NCI-H2107 (cell line): ENCODE data around the gene GANAB.
A peak's percentile ranks its signal among the peaks of the same experiment; 100 is the strongest.
"Not testable (repeated sequence)": the region's sequence is repeated elsewhere in the genome, so short reads cannot be mapped to it uniquely, and the experiment has no call there.

Source experiments
- DNase-seq: peaks from one replicate; lab custom pipeline; 2025; lab: John Stamatoyannopoulos, UW

Gene GANAB

DNA sequence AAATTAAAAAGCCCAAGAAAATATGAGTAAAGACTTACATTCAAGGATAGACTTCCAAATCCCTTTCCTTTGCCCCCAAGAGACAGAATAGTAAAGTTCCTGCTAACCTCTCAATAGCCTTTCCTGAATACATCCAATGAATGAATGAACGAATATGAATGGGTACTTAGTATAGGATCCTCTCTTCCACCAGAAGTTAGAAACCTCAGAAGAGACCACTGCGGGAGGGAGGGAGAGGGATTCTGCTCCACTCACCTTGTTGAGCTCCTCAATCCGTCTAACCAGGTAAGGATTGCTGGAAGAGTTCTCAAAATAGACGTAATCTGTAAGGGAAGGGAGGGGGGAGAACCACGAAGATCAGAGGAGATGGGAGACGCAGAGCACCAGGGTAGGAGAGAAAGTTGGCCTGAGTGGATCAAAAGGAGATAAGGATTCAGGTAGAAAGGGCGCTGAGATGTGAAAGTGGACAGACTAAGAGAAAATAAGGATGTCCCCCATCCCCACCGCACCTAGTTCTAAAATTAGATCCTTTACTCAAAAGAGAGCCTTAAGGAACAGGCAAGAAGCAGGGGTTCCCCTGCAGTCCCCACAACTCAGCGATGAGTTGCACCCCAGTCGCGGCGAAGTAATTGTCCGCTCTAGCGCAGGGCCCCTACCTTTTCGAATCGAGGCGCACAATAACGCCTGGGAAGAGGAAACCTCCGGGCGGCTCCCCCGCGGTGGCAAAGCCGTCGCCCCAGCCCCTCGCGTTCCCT is 45.9 kb downstream of the GANAB start:
- no peak for DNase-seq

DNA sequence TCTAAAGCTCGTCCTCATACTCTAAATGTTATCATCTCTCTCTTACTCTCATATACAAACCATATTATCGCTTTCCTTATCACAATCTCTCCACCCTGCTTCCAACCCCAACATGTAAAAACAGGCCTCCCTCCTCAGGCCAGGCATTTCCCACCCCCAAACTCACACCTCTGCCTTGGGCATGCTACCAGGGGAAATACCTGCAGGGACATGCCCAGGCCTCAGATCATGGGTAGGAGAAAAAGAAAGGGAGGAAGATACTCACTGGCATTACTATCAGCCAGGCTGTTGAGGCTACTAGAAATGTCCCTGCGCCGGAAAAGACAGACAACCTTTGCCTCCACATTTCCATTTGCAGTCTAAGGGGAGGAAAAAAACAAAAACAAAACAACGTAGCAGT is 46.5 kb downstream of the GANAB start:
- DNase-seq: no peak

DNA sequence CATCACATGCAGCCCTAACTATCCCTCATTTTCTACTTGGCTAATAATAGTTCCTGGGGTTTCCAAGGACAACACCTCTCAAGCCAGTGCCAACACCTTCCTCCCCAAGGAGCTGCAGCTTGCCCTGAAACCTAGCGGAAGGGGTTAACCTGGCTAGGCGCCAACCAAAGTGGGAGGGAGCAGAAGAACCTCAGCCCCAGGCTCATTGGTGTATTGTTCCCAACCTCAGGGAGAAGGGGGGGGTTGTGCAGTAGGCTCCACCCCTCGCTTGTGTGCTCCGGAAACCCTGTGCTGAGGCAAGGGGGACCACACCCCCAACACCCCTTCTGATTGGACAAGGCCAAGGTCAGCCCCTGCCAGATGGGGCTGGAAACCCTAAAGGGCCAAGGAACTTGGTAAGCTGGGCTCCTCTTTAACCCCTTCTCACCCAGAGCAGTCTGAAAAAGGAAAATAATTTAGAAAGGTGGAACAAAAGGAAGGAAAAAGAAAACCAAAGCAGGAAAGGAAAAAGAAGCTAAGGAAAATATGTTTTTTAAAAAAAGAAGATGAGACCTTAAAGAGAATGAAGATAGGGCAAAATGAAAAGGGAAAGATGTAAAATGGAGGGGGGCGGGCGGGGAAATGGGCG is 47.2 kb downstream of the GANAB start:
- peak; percentile 66 for DNase-seq

DNA sequence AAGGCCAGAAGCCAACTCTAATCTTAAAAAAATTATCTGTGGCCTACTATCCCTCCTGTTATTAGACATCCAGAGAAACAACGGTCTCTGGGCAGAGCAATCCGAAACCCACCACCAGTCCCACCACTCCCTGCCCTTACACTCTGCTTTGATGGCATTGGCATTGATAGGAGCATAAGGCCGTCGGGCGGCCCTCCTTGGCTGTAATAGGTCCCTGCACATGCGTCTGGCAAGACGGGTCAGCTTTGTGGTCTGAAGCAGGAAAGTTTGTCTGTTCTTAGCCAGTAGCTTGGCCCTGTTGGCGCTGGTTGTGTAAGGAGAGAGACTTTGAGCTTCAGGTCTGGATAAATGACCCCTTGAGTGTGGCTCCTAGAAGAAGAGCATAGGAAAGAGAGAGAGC is 51.3 kb downstream of the GANAB start:
- DNase-seq: no peak

DNA sequence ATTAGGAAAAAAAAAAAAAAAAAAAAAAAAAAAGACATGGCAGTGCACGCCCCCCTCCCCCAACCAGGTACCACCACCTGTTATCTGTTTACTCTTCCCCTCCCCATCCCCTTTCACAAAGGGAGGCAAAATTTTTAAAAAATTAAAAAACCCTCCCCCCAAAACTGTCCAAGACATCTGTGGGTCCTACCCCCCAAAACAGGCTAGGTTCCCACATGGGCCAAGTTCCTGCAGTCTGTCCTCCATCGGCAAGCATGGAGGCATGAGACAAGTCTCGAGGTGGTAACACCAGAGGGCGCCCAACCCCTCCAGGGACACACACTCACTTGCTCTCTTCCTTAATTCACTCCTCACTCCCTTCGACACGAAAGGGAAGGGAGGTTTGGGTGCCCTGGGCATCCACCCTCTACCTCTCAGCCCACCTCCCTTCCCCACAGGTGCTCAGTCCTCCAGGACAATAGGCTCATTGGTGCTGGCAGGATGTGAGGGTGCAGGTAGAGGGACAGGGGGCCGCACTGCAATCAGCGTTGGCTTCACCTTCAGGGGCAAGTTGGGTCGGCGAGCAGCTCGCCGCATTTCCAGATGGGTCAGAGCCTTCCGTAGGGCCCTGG is 52.9 kb downstream of the GANAB start:
- no peak for DNase-seq

DNA sequence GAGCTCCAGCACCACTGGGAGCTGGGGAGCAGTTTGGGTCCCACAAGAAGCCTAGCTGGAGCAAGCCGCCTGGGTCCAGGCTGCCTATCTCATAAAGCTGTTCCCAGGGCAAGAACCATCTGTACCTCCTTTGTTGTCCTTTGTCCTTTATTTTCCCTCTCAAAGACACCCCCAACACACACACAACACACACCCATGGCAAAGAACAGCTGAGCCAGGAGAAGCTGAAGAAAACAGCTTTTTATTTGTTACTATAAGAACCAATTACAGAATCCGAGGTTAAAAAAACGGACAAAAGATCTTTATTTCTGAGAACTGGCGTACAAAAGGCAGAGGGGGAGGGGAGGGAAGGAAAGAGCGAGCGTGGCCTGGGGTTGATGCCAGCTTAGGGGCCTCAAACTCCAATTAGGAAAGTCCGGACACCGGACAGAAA is 53.4 kb downstream of the GANAB start:
- no peak for DNase-seq

DNA sequence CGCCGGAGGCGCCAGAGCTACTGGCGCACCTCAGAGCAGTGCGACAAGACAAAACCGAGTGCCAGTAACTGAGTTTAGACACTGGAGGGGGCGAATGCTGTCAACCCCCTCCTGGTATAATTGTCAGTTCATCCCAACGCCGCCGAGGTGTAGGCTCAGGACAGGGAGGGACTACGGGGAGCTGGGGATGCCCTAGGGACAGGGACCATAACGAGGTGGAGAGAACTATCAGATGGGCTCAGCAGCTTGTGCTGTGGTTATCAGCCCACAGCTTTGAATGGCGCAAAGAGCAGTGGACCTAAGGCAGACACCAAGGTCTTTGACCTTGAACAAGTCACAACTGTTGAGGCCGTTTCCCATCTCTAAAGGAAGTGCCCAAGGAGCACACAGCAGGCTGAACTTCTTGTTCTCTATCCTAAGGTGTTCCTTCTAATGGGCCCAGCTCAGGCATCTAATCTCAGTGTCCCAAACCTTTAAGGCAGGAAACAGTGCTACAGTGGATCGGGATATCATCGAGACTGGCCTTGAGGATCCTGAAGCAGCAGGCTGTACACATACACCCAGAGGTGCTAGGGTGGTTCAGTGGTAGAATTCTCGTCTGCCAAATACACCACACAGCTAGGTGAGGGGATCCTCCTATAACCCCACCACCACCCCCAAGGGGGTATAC is 54.1 kb downstream of the GANAB start:
- no peak for DNase-seq

DNA sequence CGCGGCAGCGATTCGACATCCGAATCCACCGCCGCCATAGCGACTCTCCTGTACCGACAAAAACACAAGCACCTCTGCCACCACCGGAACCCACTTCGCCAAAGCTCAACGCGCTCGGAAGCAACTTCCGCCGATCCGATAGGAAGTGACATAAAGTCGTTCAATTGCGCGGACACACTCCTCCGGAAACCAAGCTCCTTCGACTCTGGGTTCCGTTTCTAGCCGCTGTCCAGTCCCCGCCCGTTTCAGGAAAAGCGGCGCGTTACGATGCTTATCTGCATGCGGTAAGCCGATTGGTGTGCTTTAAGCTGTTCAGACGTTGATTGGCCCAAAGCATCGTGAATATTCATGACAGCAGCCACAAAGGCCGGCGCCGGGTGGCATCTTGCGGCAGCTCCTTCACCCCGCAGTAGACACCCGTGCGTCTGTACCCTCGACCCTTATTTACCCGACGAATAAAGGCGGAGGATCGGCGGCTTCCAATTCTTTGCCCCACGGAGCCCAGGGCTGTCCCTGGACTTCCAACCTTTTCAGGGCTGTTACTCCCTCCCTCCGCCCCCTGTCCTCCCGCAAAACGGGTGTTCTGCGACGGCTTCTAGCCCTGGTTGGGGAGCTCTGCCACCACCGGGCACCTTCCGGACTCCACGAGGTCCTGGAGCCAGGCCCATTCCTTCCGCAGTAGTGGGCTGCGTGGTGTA is 54.8 kb downstream of the GANAB start, which contains the start of gene TUT1:
Gene TUT1 (minus strand): TSS at position 76 of the 698 bp plus-strand sequence. CDS start 38 bp downstream, at position 38.
- DNase-seq: peak; percentile 98

DNA sequence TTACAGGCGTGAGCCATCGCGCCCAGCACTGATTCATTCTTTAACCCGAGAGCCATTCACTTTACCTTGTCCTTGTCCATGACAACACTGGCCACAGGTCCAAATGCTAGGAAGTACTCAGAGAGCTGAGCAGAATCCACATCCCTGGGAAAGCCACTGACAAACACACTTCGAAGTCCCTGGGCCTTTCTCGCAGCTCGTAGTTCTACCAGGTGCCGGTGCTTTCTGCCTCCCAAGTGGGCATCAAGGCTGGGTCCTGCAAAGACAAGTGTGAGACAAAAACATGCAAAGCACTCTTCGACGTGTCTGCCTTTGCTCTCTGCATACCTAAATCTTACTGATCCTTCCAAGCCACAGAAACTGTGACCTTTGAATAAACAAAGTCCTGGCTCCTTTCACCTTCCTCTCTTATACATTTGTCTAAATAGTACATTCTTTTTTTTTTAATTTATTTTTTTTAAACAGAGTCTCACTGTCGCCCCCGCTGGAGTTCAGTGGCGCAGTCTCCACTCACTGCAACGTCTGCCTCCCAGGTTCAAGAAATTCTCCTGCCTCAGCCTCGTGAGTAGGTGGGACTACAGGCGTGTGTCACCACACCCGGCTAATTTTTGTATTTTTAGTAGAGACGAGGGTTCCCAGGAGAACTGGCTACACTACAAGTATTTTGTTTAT is 57.3 kb downstream of the GANAB start:
- no peak for DNase-seq

DNA sequence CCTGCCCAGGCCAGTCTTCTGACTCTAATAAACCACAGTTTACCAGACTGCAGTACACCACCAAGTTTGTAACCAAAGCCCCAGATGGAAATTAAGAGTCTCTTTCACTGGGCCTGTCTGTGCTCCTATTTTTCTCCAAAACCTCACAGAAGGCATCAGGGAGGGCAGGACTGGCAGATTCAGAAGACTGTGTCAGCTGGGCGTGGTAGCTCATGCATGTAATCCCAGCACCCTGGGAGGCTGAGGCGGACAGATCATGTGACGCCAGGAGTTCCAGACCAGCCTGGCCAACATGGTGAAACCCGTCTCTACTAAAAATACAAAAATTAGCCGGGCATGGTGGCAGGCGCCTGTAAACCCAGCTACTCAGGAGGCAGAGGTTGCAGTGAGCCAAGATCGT is 61.1 kb downstream of the GANAB start:
- DNase-seq: not testable (repeated sequence)

DNA sequence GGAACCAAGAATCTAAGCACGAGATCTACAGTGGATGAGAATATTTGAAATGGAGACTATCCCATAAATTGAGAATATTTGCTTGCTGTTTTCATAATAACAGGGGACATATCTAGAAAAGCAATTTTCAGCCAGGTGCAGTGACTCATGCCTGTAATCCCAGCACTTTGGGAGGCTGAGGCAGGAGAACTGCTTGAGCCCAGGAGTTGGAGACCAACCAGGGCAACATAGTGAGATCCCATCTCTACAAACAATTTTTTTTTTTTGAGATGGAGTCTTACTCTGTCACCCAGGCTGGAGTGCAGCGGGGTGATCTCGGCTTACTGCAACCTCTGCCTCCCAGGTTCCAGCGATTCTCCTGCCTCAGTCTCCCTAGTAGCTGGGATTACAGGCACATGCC is 64.7 kb downstream of the GANAB start:
- DNase-seq: not testable (repeated sequence)

DNA sequence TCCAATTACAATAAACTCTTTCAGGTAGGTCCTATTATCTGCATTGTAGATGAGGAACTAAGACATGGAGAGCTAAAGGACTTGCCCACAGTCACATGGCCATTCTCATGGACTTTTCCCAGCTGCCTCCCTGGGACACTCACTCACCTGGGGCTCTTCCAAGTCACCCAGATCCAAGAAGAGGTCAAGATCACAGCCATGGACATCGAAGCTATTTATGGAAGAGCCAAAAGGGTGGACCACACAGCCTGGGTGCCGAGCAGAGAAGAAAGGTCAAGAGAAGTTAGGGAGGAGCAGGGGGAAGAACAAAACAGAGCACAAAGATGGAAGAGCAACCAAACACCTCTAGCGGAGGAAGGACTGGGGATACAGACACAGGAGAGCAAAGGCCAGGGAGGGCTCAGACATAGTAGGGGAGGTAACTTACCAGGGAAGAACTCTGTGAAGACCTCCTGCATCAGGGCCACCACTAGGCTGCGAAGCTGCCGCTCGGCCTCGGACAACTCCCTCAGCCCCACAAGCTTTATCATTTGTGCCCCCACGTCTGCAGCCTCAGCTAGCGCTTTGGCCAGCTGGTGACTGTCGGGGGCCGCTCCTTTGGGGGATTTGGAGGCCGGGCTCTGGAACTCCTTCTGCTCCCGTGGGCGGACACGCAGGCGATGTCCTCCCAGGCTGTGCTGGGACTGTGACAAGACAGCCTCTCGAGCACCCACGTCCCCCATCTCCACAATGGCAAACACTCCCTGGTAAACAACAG is 65.3 kb downstream of the GANAB start:
- DNase-seq: no peak

DNA sequence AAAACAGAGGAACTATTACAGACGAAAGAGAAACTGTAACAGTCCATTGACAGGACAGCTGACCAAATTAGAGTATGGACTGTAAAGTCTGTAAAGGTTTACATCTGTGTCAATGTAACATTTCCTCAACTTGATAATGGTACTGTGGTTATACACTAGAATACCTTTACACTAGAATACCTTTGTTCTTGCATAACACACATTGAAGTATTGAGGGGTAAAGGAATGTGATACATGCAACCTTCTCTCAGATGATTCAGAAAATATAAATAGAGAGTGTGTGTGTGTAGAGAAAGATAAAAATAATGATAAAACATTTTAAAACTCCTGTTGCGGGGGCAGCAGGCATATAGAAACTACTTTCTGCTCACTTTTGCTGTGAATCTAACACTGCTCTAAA is 67.2 kb downstream of the GANAB start:
- no peak for DNase-seq

DNA sequence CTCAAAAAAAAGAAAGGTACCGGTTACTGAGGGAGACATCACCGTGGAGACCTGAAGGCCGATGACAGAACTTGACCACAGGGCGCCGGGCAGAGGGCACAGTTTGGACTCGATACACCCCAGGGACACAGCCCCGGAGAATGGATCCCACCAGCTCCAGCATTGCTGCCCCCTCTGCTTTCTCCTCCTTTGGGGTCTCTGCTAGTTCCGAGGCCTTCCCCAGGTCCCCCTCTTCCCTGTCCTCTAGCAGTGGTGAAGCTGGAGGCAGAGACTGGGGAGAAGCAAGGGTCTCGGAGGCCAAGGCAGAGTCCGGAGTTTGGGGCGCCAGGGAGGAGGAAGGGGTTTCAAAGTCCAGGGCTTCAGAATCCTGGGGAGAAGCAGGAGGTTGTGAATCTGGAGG is 67.9 kb downstream of the GANAB start:
- no peak for DNase-seq

DNA sequence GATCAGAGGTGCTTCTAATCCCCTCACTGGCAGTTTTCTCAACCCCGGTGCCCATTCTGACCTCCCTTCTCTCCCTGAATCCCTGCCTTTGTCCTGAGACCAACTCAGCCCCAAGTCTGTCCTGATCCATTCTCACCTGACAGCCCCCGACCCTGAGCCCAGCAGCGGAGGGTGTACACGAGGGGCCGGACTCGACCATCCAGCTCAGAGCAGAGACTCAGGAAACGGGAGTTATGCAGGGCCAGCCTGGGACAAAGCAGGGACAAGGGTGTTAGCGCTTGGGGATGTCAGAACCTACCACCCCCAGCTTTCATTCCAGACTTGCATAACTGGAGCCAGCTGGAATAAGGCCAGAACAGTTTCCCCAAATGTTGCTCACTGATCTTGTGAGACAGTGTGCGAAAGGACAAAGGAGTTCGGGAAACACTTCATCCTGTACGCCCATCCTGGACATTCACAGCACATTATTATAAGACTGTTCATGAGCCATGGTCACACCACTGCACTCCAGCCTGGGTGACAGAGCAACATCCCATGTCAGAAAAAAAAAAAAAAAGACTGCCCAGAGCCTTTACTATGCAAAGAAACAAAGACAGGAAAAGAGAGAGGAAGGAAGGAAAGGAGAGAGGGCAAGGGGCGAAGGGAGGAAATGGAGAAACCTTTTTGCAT is 69.2 kb downstream of the GANAB start:
- DNase-seq: no peak

DNA sequence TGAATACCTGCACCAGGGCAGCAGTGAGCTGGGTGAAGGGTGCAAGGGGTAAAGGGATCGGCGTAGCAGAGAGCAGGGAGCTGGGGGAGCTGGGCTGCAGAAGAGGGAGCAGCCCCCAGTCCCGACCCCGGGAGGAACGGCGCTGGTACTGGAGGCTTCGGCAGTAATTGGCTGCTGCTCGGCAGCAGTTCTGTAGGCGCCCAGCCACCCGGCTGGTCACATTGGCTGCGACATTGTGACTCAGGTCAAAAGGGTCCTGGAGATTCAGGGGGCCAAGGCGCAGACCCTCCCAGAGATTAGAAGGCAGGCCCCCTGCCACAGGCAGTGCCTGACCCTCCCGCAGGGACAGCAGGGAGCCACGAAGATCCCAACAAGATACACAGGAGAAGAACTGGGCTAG is 70.6 kb downstream of the GANAB start:
- no peak for DNase-seq

DNA sequence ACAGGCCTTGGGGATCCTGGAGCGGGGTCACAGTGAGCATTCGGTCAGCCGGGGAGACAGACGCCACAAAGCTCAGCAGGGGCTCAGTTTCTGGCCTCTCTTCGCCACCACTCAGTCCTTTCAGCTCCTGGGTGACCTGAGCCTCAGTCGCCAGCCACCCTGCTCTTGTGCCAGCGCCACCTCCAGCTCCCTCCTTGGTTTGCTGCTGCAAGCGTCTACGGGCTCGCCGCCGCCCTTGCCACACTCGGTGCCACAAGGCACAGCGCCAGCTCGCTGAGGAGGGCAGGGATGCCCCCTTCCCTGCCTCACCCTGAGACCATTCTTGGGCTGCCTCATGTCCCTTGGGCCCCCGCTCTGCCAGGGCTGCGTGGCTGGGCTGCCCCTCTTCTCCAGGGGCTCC is 71.3 kb downstream of the GANAB start:
- DNase-seq: no peak
